Measurements from ENCODE around the gene PLB1. TPM values are rescaled to one million over a fixed set of nuclear protein-coding genes. Genes with fewer than 3 reads are reported as not detected.

Gene PLB1
- polyA plus RNA-seq, 1 experiment = 0.38 TPM

DNA sequence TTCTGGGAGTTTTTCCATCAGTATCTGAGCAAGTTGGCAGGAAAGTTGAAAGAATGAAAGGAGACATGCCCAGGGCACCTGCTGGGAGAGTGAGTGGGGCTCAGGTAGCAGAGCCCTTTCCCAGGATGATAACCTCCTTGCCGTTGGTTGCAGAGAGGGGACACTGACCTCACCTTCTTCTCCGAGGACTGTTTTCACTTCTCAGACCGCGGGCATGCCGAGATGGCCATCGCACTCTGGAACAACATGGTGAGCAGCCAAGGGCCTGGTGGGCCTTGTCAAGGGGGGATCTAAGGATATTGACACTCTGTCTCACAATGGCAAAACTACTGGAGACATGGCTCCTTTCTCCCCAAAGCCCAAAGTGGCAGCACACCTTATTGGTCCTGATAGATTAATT is 136.9 kb downstream of the PLB1 start:
- DNase-seq (ENCODE audit: low read depth) = no peak
- TF ChIP-seq, protein P1, sequence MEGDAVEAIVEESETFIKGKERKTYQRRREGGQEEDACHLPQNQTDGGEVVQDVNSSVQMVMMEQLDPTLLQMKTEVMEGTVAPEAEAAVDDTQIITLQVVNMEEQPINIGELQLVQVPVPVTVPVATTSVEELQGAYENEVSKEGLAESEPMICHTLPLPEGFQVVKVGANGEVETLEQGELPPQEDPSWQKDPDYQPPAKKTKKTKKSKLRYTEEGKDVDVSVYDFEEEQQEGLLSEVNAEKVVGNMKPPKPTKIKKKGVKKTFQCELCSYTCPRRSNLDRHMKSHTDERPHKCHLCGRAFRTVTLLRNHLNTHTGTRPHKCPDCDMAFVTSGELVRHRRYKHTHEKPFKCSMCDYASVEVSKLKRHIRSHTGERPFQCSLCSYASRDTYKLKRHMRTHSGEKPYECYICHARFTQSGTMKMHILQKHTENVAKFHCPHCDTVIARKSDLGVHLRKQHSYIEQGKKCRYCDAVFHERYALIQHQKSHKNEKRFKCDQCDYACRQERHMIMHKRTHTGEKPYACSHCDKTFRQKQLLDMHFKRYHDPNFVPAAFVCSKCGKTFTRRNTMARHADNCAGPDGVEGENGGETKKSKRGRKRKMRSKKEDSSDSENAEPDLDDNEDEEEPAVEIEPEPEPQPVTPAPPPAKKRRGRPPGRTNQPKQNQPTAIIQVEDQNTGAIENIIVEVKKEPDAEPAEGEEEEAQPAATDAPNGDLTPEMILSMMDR (IDR thresholded peaks at IDR 0.05; ENCODE audit: insufficient read depth, low read depth, low read length) = no peak
- POLR2A ChIA-PET = no interaction called here
- H3K4me3 ChIP-seq (ENCODE audit: low read depth, low read length) = no peak overlapping the region
- no peaks in the 10 kb centered on the region for H3K36me3 ChIP-seq (ENCODE audit: control insufficient read depth, insufficient read depth, low read length)
- CTCF ChIA-PET = no interaction called here
- H3K27me3 ChIP-seq (ENCODE audit: control insufficient read depth, insufficient read depth, low read length) = no peaks in the 10 kb centered on the region

DNA sequence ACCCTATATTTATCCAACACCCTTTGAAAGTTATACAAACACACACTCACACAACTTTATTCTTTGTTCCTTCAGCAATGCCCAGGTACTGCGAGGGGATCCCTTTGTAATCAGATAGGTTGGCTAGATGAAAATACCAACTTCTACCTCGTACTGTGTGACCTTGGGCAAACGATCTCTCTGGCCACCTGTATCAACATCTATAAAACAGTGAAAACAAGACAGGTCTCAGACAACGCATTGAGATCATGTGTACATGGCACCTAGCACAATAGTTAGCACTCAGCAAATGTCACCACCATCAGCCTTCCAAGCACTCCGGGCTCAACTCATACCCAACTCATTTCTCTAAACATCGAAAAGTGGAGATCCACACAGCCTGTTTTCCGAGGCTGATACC is 137.3 kb downstream of the PLB1 start:
- no peak for DNase-seq (ENCODE audit: low read depth)
- ChIA-PET POLR2A (no interaction called here), CTCF (interaction anchor here (0.8 to 2.0 kb wide), 2 partner anchors 17 to 118 kb away, joined by 3 to 4 read pairs; partner anchors contain the start of gene PPP1CB)
- H3K36me3 ChIP-seq (ENCODE audit: control insufficient read depth, insufficient read depth, low read length) = no peaks in the 10 kb centered on the region
- TF ChIP-seq, protein P1 (IDR thresholded peaks at IDR 0.05; ENCODE audit: insufficient read depth, low read depth, low read length) = no peak
- no peak overlapping the region for H3K4me3 ChIP-seq (ENCODE audit: low read depth, low read length)
- H3K27me3 ChIP-seq (ENCODE audit: control insufficient read depth, insufficient read depth, low read length) = no peaks in the 10 kb centered on the region

DNA sequence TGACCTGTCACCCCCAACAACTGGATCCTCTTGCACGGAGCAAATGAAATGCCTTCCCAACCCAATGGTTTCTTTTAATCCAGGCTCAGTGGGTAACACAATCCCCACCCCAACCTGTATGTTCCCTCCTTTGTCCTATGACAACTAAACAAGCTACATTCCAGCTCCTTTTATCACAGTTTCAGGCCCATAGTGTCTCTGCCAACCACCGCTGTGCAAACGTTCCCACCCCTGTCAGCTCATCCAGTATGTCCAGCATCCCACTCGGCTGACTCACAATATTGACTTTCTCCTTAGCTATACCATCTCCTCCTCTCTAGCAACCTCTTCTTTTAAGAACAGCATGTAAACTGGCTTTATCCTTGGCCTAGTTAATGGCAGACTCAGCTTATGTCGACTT is 137.9 kb downstream of the PLB1 start:
- TF ChIP-seq, protein P1 (IDR thresholded peaks at IDR 0.05; ENCODE audit: insufficient read depth, low read depth, low read length) = no peak
- H3K4me3 ChIP-seq (ENCODE audit: low read depth, low read length) = no peak overlapping the region
- POLR2A ChIA-PET = no interaction called here
- no peaks in the 10 kb centered on the region for H3K27me3 ChIP-seq (ENCODE audit: control insufficient read depth, insufficient read depth, low read length)
- CTCF ChIA-PET = interaction anchor here (0.8 to 2.0 kb wide), 3 partner anchors 16 to 118 kb away, joined by 3 to 4 read pairs (median 4); partner anchors contain the start of gene PPP1CB
- no peaks in the 10 kb centered on the region for H3K36me3 ChIP-seq (ENCODE audit: control insufficient read depth, insufficient read depth, low read length)
- no peak for DNase-seq (ENCODE audit: low read depth)

DNA sequence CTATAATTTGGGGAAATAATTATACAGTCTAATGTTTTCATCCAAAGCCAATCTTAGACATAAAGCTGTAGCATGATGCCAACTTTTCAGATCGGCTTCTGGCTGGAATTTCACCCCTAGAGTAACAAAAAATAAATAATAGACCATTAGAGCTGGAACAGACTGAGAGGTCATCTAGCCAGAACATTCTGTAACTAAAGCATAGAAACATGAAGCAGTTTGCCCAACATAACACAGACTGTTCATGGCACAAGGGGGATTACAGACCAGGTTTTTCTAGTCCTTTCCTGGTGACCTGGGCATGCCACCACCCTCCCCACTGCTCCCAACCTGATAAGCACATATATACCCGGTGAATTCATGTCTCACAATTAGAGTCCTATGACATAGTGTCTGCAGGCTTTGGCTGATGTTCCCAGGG is 139.3 kb downstream of the PLB1 start:
- no peak for DNase-seq (ENCODE audit: low read depth)
- ChIA-PET CTCF (interaction anchor here (1.4 to 2.0 kb wide), 2 partner anchors 12 to 15 kb away, joined by 3 to 4 read pairs; no protein-coding TSS in a partner anchor), POLR2A (no interaction called here)
- Histone ChIP-seq H3K36me3 (ENCODE audit: control insufficient read depth, insufficient read depth, low read length) (no peaks in the 10 kb centered on the region), H3K4me3 (ENCODE audit: low read depth, low read length) (no peak overlapping the region), H3K27me3 (ENCODE audit: control insufficient read depth, insufficient read depth, low read length) (no peaks in the 10 kb centered on the region)
- TF ChIP-seq, protein P1 (IDR thresholded peaks at IDR 0.05; ENCODE audit: insufficient read depth, low read depth, low read length) = no peak

- Histone ChIP-seq H3K4me3 (ENCODE audit: low read depth, low read length) (no peak overlapping the region), H3K36me3 (ENCODE audit: control insufficient read depth, insufficient read depth, low read length) (no peaks in the 10 kb centered on the region), H3K27me3 (ENCODE audit: control insufficient read depth, insufficient read depth, low read length) (no peaks in the 10 kb centered on the region)
- POLR2A ChIA-PET = no interaction called here
- CTCF ChIA-PET = interaction anchor here (0.6 to 1.4 kb wide), 3 partner anchors 13 to 123 kb away, joined by 3 read pairs; no protein-coding TSS in a partner anchor
- TF ChIP-seq, protein P1 (IDR thresholded peaks at IDR 0.05; ENCODE audit: insufficient read depth, low read depth, low read length) = no peak
- no peak for DNase-seq (ENCODE audit: low read depth)
Measured at GRCh38 chr2:28636491-28636890, 140.6 kb downstream of the PLB1 start.
